ENCODE data around the gene CMTM1. TPM values are rescaled to one million over a fixed set of nuclear protein-coding genes. Genes with fewer than 3 reads are reported as not detected.

Gene CMTM1
- total and polyA plus RNA-seq, 2 experiments from 2014 or later = 2.0 to 2.6 TPM

DNA sequence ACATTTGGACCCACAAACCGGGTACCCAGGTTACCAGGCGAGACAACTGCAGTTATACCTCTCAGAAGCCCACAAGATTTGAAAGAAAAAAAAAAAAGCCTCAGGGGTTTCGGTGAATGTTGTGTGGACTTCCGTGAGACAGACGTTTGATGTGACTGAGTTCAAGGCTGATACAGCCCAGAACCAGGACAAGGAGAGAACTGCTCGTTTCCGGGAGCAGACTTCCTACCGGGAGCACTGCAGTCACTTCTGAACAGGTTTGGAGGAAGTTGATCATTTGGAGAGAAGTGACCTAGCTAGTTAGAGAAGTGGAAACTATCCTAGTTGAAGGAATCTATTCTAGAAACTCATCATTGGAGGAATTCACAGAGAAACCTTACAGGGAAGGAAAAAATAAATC lies 13.0 kb upstream of the CMTM1 start:
- DNase-seq (ENCODE audit: low read depth in 1 of 2, low spot score in 1 of 2) = no peak
- no peaks in the 10 kb centered on the region for H3K9me3 ChIP-seq (ENCODE audit: low read depth)
- no peaks in the 10 kb centered on the region for H3K27me3 ChIP-seq
- H3K27ac ChIP-seq = no peak overlapping the region
- no peaks in the 10 kb centered on the region for H3K36me3 ChIP-seq
- H3K4me1 ChIP-seq (ENCODE audit: low read depth) = peaks cover 18% of the 10 kb centered on the region
- TF ChIP-seq, protein P1, sequence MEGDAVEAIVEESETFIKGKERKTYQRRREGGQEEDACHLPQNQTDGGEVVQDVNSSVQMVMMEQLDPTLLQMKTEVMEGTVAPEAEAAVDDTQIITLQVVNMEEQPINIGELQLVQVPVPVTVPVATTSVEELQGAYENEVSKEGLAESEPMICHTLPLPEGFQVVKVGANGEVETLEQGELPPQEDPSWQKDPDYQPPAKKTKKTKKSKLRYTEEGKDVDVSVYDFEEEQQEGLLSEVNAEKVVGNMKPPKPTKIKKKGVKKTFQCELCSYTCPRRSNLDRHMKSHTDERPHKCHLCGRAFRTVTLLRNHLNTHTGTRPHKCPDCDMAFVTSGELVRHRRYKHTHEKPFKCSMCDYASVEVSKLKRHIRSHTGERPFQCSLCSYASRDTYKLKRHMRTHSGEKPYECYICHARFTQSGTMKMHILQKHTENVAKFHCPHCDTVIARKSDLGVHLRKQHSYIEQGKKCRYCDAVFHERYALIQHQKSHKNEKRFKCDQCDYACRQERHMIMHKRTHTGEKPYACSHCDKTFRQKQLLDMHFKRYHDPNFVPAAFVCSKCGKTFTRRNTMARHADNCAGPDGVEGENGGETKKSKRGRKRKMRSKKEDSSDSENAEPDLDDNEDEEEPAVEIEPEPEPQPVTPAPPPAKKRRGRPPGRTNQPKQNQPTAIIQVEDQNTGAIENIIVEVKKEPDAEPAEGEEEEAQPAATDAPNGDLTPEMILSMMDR (IDR thresholded peaks at IDR 0.05; ENCODE audit: low read depth, low read length) = no peak
- H3K4me3 ChIP-seq = no peak overlapping the region

DNA sequence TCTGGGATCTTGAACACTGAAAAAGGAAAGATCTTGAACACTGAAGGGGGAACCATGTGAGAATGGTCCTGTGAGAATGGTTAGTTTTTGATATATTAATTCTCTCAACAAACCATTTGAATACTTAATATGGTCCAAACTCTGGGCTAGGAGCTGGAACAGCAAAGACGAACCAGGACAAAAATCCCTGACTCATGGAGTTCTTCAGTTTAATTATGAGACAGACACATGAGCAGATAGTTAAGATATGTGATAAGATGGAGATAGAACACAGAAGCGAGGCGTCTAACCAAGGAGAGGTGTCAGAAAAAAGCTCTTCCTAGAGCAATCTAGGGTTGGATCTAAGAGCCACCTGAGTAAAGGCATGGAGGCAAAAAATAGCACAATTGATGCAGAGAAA lies 12.2 kb upstream of the CMTM1 start:
- Histone ChIP-seq H3K36me3 (no peaks in the 10 kb centered on the region), H3K4me1 (ENCODE audit: low read depth) (peaks cover 10% of the 10 kb centered on the region), H3K27ac (no peak overlapping the region), H3K4me3 (no peak overlapping the region), H3K9me3 (ENCODE audit: low read depth) (no peaks in the 10 kb centered on the region), H3K27me3 (no peaks in the 10 kb centered on the region)
- DNase-seq (ENCODE audit: low read depth in 1 of 2, low spot score in 1 of 2) = no peak
- TF ChIP-seq, protein P1 (IDR thresholded peaks at IDR 0.05; ENCODE audit: low read depth, low read length) = no peak

DNA sequence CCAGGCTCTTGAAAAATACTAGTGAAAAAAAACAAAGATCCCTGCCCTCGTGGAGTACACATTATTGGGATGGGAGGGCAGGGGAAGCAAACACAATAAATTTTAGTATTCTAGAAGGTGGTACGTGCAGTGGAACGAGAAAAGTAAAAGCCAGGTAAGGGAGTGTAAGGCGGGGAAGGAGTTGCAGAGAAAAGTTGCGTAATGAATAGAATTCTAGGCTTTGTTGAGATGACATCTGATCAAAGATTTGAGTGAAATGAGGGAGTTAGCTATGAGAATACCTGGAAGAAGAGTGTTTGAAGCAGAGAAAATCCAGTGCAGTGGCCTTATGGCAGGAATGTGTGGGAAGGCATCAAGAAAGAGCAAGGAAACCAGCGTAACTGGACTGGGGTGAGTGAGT lies 11.7 kb upstream of the CMTM1 start:
- Histone ChIP-seq H3K9me3 (ENCODE audit: low read depth) (no peaks in the 10 kb centered on the region), H3K4me1 (ENCODE audit: low read depth) (peaks cover 7% of the 10 kb centered on the region), H3K27ac (no peak overlapping the region), H3K27me3 (no peaks in the 10 kb centered on the region), H3K4me3 (no peak overlapping the region), H3K36me3 (no peaks in the 10 kb centered on the region)
- DNase-seq (ENCODE audit: low read depth in 1 of 2, low spot score in 1 of 2) = no peak
- TF ChIP-seq, protein P1 (IDR thresholded peaks at IDR 0.05; ENCODE audit: low read depth, low read length) = no peak

DNA sequence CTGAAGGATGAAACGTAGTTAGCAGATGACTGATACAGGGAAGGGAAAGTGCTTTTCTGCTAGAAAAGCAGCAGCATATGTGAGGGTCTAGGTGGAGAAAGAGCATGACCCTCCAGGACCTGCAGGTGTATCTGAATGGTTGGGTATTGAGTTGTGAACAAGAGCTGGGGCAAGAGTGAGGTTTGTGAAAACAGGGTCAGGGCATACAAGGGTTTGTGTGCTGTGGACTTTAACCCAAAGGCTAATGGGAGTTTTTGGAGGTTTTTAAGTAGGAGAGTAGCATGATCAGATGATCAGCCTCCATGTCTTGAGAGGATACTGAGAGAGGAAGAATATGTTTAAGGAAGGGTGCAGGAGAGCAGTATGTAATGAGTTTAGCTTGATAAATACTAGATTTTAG lies 6.1 kb upstream of the CMTM1 start:
- Histone ChIP-seq H3K27me3 (no peaks in the 10 kb centered on the region), H3K4me3 (no peak overlapping the region), H3K9me3 (ENCODE audit: low read depth) (no peaks in the 10 kb centered on the region), H3K36me3 (no peaks in the 10 kb centered on the region), H3K4me1 (ENCODE audit: low read depth) (peaks cover 5% of the 10 kb centered on the region), H3K27ac (no peak overlapping the region)
- DNase-seq (ENCODE audit: low read depth in 1 of 2, low spot score in 1 of 2) = no peak
- TF ChIP-seq, protein P1 (IDR thresholded peaks at IDR 0.05; ENCODE audit: low read depth, low read length) = no peak

DNA sequence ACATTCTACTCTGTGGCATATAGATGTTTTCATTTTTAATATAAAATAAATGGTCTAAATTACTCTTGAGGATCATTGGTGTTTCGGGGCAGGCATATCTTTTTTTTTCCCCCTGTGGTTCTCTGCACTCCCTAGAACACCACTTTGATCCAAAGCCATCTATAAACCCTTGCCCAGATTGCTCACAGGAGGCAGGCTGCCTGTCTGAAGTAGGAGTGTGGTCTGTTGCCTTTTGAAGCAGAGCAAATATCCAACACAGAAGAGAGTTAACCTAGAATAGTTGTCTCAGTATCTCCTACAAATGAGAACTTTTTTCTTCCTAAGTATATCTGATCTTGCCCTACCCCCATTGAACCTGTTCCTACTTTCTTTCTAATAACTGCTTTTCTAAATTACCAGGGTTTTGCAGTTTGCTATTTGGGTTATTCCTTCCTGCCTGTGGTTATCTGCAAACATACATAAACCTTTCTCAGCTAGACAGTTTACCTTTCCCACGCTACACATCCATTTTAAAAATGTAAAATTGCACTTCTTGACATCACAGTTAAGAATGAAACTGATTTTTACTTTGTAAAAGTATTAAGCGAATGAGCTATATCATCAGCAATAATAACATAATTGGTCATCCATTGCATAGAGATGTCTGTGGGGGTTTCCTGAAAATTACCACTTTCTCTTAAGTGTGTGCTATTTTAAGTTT lies 4.7 kb upstream of the CMTM1 start:
- TF ChIP-seq, protein P1 (IDR thresholded peaks at IDR 0.05; ENCODE audit: low read depth, low read length) = no peak
- H3K27ac ChIP-seq = no peak overlapping the region

More for the DNA sequence above, 4.7 kb upstream of the CMTM1 start:
- H3K36me3 ChIP-seq = no peaks in the 10 kb centered on the region
- DNase-seq (ENCODE audit: low read depth in 1 of 2, low spot score in 1 of 2) = no peak
- H3K4me1 ChIP-seq (ENCODE audit: low read depth) = peaks cover 5% of the 10 kb centered on the region
- H3K4me3 ChIP-seq = no peak overlapping the region
- H3K27me3 ChIP-seq = no peaks in the 10 kb centered on the region
- H3K9me3 ChIP-seq (ENCODE audit: low read depth) = no peaks in the 10 kb centered on the region

All from cardiac muscle cell (in vitro differentiated cells and primary cell).